ENCODE data around the gene SCML1.

DNA sequence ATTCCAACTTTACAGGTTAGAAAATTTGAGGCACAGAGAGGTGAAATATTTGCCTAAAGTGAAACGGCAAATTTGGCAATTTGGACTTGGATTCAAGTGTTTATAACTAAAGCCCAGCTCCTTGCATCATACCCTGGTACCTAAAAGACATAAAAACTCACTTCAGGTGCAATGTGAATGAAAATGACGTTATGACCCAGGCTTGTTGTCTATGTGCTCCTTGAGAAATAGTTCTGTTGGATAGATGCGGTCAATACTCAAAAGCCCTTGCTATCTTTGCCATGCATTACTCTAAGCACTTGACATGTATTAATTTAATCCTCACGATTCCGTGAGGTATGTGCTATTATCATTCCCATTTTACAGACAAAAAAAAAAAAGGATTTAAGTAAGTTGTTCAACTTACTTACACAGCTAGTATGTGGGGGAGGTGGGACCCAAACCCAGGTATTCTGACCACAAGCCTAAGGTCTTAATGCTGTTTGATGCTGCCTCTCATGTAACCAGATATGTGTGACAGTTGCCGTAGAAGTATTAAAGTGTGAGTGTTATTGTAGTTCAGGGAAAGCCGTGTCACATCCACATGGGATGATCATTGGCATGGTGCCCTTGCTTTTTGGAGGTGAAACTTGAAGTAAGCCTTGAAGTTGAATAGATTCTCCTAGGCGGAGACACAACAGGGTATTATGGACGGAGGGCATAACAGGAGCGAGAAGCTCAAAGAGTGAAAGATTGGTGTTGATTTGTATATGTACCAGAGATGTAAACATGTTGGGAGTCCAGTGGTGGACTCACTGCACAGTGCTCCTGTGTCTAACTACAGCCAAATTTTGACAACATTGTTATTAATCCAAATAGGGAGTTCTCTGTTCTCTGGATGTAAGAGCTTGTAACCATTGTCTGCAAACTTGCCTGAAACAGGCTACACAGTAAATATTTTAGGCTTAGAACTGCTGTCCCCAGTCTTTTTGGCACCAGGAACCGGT lies 3.1 kb downstream of the SCML1 start:
- no peak for TF ChIP-seq CBFB (CRISPR knock-in tag; IDR thresholded peaks at IDR 0.05)
- TF ChIP-seq TARDBP (IDR thresholded peaks at IDR 0.05), result no peak
- TF ChIP-seq, protein P1, sequence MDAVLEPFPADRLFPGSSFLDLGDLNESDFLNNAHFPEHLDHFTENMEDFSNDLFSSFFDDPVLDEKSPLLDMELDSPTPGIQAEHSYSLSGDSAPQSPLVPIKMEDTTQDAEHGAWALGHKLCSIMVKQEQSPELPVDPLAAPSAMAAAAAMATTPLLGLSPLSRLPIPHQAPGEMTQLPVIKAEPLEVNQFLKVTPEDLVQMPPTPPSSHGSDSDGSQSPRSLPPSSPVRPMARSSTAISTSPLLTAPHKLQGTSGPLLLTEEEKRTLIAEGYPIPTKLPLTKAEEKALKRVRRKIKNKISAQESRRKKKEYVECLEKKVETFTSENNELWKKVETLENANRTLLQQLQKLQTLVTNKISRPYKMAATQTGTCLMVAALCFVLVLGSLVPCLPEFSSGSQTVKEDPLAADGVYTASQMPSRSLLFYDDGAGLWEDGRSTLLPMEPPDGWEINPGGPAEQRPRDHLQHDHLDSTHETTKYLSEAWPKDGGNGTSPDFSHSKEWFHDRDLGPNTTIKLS (IDR thresholded peaks at IDR 0.05; ENCODE audit: borderline replicate concordance, low read depth), result no peak
- TF ChIP-seq EZH2 (IDR thresholded peaks at IDR 0.05; ENCODE audit: borderline replicate concordance, low read depth, low read length), result no peak
- TF ChIP-seq, protein P2, sequence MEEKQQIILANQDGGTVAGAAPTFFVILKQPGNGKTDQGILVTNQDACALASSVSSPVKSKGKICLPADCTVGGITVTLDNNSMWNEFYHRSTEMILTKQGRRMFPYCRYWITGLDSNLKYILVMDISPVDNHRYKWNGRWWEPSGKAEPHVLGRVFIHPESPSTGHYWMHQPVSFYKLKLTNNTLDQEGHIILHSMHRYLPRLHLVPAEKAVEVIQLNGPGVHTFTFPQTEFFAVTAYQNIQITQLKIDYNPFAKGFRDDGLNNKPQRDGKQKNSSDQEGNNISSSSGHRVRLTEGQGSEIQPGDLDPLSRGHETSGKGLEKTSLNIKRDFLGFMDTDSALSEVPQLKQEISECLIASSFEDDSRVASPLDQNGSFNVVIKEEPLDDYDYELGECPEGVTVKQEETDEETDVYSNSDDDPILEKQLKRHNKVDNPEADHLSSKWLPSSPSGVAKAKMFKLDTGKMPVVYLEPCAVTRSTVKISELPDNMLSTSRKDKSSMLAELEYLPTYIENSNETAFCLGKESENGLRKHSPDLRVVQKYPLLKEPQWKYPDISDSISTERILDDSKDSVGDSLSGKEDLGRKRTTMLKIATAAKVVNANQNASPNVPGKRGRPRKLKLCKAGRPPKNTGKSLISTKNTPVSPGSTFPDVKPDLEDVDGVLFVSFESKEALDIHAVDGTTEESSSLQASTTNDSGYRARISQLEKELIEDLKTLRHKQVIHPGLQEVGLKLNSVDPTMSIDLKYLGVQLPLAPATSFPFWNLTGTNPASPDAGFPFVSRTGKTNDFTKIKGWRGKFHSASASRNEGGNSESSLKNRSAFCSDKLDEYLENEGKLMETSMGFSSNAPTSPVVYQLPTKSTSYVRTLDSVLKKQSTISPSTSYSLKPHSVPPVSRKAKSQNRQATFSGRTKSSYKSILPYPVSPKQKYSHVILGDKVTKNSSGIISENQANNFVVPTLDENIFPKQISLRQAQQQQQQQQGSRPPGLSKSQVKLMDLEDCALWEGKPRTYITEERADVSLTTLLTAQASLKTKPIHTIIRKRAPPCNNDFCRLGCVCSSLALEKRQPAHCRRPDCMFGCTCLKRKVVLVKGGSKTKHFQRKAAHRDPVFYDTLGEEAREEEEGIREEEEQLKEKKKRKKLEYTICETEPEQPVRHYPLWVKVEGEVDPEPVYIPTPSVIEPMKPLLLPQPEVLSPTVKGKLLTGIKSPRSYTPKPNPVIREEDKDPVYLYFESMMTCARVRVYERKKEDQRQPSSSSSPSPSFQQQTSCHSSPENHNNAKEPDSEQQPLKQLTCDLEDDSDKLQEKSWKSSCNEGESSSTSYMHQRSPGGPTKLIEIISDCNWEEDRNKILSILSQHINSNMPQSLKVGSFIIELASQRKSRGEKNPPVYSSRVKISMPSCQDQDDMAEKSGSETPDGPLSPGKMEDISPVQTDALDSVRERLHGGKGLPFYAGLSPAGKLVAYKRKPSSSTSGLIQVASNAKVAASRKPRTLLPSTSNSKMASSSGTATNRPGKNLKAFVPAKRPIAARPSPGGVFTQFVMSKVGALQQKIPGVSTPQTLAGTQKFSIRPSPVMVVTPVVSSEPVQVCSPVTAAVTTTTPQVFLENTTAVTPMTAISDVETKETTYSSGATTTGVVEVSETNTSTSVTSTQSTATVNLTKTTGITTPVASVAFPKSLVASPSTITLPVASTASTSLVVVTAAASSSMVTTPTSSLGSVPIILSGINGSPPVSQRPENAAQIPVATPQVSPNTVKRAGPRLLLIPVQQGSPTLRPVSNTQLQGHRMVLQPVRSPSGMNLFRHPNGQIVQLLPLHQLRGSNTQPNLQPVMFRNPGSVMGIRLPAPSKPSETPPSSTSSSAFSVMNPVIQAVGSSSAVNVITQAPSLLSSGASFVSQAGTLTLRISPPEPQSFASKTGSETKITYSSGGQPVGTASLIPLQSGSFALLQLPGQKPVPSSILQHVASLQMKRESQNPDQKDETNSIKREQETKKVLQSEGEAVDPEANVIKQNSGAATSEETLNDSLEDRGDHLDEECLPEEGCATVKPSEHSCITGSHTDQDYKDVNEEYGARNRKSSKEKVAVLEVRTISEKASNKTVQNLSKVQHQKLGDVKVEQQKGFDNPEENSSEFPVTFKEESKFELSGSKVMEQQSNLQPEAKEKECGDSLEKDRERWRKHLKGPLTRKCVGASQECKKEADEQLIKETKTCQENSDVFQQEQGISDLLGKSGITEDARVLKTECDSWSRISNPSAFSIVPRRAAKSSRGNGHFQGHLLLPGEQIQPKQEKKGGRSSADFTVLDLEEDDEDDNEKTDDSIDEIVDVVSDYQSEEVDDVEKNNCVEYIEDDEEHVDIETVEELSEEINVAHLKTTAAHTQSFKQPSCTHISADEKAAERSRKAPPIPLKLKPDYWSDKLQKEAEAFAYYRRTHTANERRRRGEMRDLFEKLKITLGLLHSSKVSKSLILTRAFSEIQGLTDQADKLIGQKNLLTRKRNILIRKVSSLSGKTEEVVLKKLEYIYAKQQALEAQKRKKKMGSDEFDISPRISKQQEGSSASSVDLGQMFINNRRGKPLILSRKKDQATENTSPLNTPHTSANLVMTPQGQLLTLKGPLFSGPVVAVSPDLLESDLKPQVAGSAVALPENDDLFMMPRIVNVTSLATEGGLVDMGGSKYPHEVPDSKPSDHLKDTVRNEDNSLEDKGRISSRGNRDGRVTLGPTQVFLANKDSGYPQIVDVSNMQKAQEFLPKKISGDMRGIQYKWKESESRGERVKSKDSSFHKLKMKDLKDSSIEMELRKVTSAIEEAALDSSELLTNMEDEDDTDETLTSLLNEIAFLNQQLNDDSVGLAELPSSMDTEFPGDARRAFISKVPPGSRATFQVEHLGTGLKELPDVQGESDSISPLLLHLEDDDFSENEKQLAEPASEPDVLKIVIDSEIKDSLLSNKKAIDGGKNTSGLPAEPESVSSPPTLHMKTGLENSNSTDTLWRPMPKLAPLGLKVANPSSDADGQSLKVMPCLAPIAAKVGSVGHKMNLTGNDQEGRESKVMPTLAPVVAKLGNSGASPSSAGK (IDR thresholded peaks at IDR 0.05), result no peak
- no peak for TF ChIP-seq HDGF (IDR thresholded peaks at IDR 0.05)
- TF ChIP-seq, protein P3, sequence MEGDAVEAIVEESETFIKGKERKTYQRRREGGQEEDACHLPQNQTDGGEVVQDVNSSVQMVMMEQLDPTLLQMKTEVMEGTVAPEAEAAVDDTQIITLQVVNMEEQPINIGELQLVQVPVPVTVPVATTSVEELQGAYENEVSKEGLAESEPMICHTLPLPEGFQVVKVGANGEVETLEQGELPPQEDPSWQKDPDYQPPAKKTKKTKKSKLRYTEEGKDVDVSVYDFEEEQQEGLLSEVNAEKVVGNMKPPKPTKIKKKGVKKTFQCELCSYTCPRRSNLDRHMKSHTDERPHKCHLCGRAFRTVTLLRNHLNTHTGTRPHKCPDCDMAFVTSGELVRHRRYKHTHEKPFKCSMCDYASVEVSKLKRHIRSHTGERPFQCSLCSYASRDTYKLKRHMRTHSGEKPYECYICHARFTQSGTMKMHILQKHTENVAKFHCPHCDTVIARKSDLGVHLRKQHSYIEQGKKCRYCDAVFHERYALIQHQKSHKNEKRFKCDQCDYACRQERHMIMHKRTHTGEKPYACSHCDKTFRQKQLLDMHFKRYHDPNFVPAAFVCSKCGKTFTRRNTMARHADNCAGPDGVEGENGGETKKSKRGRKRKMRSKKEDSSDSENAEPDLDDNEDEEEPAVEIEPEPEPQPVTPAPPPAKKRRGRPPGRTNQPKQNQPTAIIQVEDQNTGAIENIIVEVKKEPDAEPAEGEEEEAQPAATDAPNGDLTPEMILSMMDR (IDR thresholded peaks at IDR 0.05 in 2 of 3, conservative IDR thresholded peaks at IDR 0.05 in 1 of 3; ENCODE audit: insufficient read depth in 2 of 3, low read depth in 1 of 3, low read length in 3 of 3), result no peak
- no peak for TF ChIP-seq POLR2A (conservative IDR thresholded peaks at IDR 0.05)
- TF ChIP-seq, protein P4, sequence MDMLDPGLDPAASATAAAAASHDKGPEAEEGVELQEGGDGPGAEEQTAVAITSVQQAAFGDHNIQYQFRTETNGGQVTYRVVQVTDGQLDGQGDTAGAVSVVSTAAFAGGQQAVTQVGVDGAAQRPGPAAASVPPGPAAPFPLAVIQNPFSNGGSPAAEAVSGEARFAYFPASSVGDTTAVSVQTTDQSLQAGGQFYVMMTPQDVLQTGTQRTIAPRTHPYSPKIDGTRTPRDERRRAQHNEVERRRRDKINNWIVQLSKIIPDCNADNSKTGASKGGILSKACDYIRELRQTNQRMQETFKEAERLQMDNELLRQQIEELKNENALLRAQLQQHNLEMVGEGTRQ (CRISPR knock-in tag; IDR thresholded peaks at IDR 0.05), result no peak

Measured in K562 (cell line).